ENCODE measurements around the gene RHOC. TPM values are rescaled to one million over a fixed set of nuclear protein-coding genes. Genes with fewer than 3 reads are reported as not detected.

RHOC gene
- total RNA-seq, 1 donor from 2014 or later: 50.4 TPM

GRCh38 chr1:112696578-112697314, 10.2 kb downstream of the RHOC start:
- H3K27me3 Mint-ChIP-seq (ENCODE audit: insufficient read depth): no peaks in the 10 kb centered on the region
- H3K36me3 Mint-ChIP-seq (ENCODE audit: low read depth): peaks cover 41% of the 10 kb centered on the region

GRCh38 chr1:112695276-112695675, 11.7 kb downstream of the RHOC start:
- no peak for DNase-seq (ENCODE audit: low spot score)
- intact Hi-C loops (cut with micrococcal nuclease): no loop called here
- Mint-ChIP-seq H3K27me3 (ENCODE audit: insufficient read depth) (no peaks in the 10 kb centered on the region), H3K27ac (no peak overlapping the region), H3K36me3 (ENCODE audit: low read depth) (peaks cover 39% of the 10 kb centered on the region), H3K4me3 (no peak overlapping the region), H3K4me1 (ENCODE audit: low read depth) (peaks cover 11% of the 10 kb centered on the region), H3K9me3 (no peaks in the 10 kb centered on the region)

More at GRCh38 chr1:112696578-112697314, 10.2 kb downstream of the RHOC start:
- Mint-ChIP-seq H3K27ac (no peak overlapping the region), H3K4me1 (ENCODE audit: low read depth) (peaks cover 26% of the 10 kb centered on the region), H3K4me3 (no peak overlapping the region), H3K9me3 (no peaks in the 10 kb centered on the region)
- DNase-seq (ENCODE audit: low spot score): no peak
- intact Hi-C loops (cut with micrococcal nuclease): no loop called here

- no peak overlapping the region for H3K4me3 Mint-ChIP-seq
- H3K36me3 Mint-ChIP-seq (ENCODE audit: low read depth): peaks cover 36% of the 10 kb centered on the region
- H3K4me1 Mint-ChIP-seq (ENCODE audit: low read depth): peaks cover 3% of the 10 kb centered on the region
- H3K9me3 Mint-ChIP-seq: no peaks in the 10 kb centered on the region
- no peaks in the 10 kb centered on the region for H3K27me3 Mint-ChIP-seq (ENCODE audit: insufficient read depth)
- no peak overlapping the region for H3K27ac Mint-ChIP-seq
- no peak for DNase-seq (ENCODE audit: low spot score)
- intact Hi-C loops (cut with micrococcal nuclease): no loop called here
Observed at GRCh38 chr1:112694363-112694929, 12.5 kb downstream of the RHOC start.

GRCh38 chr1:112693821-112694220, 13.1 kb downstream of the RHOC start:
- peaks cover 35% of the 10 kb centered on the region for H3K36me3 Mint-ChIP-seq (ENCODE audit: low read depth)
- no peaks in the 10 kb centered on the region for H3K9me3 Mint-ChIP-seq
- intact Hi-C loops (cut with micrococcal nuclease): no loop called here
- H3K4me3 Mint-ChIP-seq: no peak overlapping the region
- no peak for DNase-seq (ENCODE audit: low spot score)
- no peaks in the 10 kb centered on the region for H3K4me1 Mint-ChIP-seq (ENCODE audit: low read depth)
- no peak overlapping the region for H3K27ac Mint-ChIP-seq
- no peaks in the 10 kb centered on the region for H3K27me3 Mint-ChIP-seq (ENCODE audit: insufficient read depth)

- Mint-ChIP-seq H3K9me3 (no peaks in the 10 kb centered on the region), H3K4me3 (no peak overlapping the region), H3K4me1 (ENCODE audit: low read depth) (peaks cover 4% of the 10 kb centered on the region), H3K27me3 (ENCODE audit: insufficient read depth) (no peaks in the 10 kb centered on the region), H3K27ac (no peak overlapping the region), H3K36me3 (ENCODE audit: low read depth) (peaks cover 34% of the 10 kb centered on the region)
- no peak for DNase-seq (ENCODE audit: low spot score)
- intact Hi-C loops (cut with micrococcal nuclease): no loop called here
Observed at GRCh38 chr1:112692681-112693080, 14.2 kb downstream of the RHOC start.

GRCh38 chr1:112689842-112690237, 17.1 kb downstream of the RHOC start:
- intact Hi-C loops (cut with micrococcal nuclease): no loop called here
- Mint-ChIP-seq H3K27ac (no peak overlapping the region), H3K36me3 (ENCODE audit: low read depth) (peaks cover 28% of the 10 kb centered on the region), H3K9me3 (no peaks in the 10 kb centered on the region), H3K27me3 (ENCODE audit: insufficient read depth) (no peaks in the 10 kb centered on the region), H3K4me3 (no peak overlapping the region), H3K4me1 (ENCODE audit: low read depth) (peaks cover 6% of the 10 kb centered on the region)
- no peak for DNase-seq (ENCODE audit: low spot score)

GRCh38 chr1:112689196-112689841, 17.6 kb downstream of the RHOC start:
- Mint-ChIP-seq H3K4me1 (ENCODE audit: low read depth) (peaks cover 6% of the 10 kb centered on the region), H3K27ac (no peak overlapping the region), H3K27me3 (ENCODE audit: insufficient read depth) (no peaks in the 10 kb centered on the region), H3K36me3 (ENCODE audit: low read depth) (peaks cover 28% of the 10 kb centered on the region), H3K4me3 (no peak overlapping the region), H3K9me3 (no peaks in the 10 kb centered on the region)
- no peak for DNase-seq (ENCODE audit: low spot score)
- intact Hi-C loops (cut with micrococcal nuclease): no loop called here

- Mint-ChIP-seq H3K4me3 (no peak overlapping the region), H3K27me3 (ENCODE audit: insufficient read depth) (no peaks in the 10 kb centered on the region), H3K36me3 (ENCODE audit: low read depth) (peaks cover 28% of the 10 kb centered on the region), H3K4me1 (ENCODE audit: low read depth) (peaks cover 6% of the 10 kb centered on the region), H3K27ac (no peak overlapping the region), H3K9me3 (no peaks in the 10 kb centered on the region)
- DNase-seq (ENCODE audit: low spot score): no peak
- intact Hi-C loops (cut with micrococcal nuclease): no loop called here
Observed at GRCh38 chr1:112688781-112689193, 18.1 kb downstream of the RHOC start.

GRCh38 chr1:112687785-112688496, 19.0 kb downstream of the RHOC start:
- peaks cover 6% of the 10 kb centered on the region for H3K4me1 Mint-ChIP-seq (ENCODE audit: low read depth)
- no peaks in the 10 kb centered on the region for H3K27me3 Mint-ChIP-seq (ENCODE audit: insufficient read depth)
- H3K4me3 Mint-ChIP-seq: no peak overlapping the region
- intact Hi-C loops (cut with micrococcal nuclease): no loop called here
- H3K27ac Mint-ChIP-seq: no peak overlapping the region
- no peak for DNase-seq (ENCODE audit: low spot score)
- H3K9me3 Mint-ChIP-seq: no peaks in the 10 kb centered on the region
- peaks cover 28% of the 10 kb centered on the region for H3K36me3 Mint-ChIP-seq (ENCODE audit: low read depth)

GRCh38 chr1:112687361-112687760, 19.6 kb downstream of the RHOC start:
- H3K36me3 Mint-ChIP-seq (ENCODE audit: low read depth): peaks cover 27% of the 10 kb centered on the region
- intact Hi-C loops (cut with micrococcal nuclease): no loop called here
- H3K4me3 Mint-ChIP-seq: no peak overlapping the region
- no peaks in the 10 kb centered on the region for H3K27me3 Mint-ChIP-seq (ENCODE audit: insufficient read depth)
- H3K27ac Mint-ChIP-seq: no peak overlapping the region
- DNase-seq (ENCODE audit: low spot score): no peak
- H3K9me3 Mint-ChIP-seq: no peaks in the 10 kb centered on the region
- peaks cover 6% of the 10 kb centered on the region for H3K4me1 Mint-ChIP-seq (ENCODE audit: low read depth)

GRCh38 chr1:112686835-112687234, 20.1 kb downstream of the RHOC start:
- H3K27me3 Mint-ChIP-seq (ENCODE audit: insufficient read depth): no peaks in the 10 kb centered on the region
- no peaks in the 10 kb centered on the region for H3K9me3 Mint-ChIP-seq
- H3K4me1 Mint-ChIP-seq (ENCODE audit: low read depth): peaks cover 6% of the 10 kb centered on the region
- H3K36me3 Mint-ChIP-seq (ENCODE audit: low read depth): peaks cover 24% of the 10 kb centered on the region
- no peak for DNase-seq (ENCODE audit: low spot score)
- no peak overlapping the region for H3K4me3 Mint-ChIP-seq
- intact Hi-C loops (cut with micrococcal nuclease): no loop called here
- no peak overlapping the region for H3K27ac Mint-ChIP-seq

GRCh38 chr1:112686417-112686816, 20.5 kb downstream of the RHOC start:
- Mint-ChIP-seq H3K4me1 (ENCODE audit: low read depth) (peaks cover 6% of the 10 kb centered on the region), H3K9me3 (no peaks in the 10 kb centered on the region), H3K27ac (no peak overlapping the region), H3K4me3 (no peak overlapping the region), H3K27me3 (ENCODE audit: insufficient read depth) (no peaks in the 10 kb centered on the region), H3K36me3 (ENCODE audit: low read depth) (peaks cover 22% of the 10 kb centered on the region)
- no peak for DNase-seq (ENCODE audit: low spot score)
- intact Hi-C loops (cut with micrococcal nuclease): no loop called here

GRCh38 chr1:112685913-112686312, 21.0 kb downstream of the RHOC start:
- Mint-ChIP-seq H3K4me3 (no peak overlapping the region), H3K4me1 (ENCODE audit: low read depth) (peaks cover 6% of the 10 kb centered on the region), H3K9me3 (no peaks in the 10 kb centered on the region), H3K27me3 (ENCODE audit: insufficient read depth) (no peaks in the 10 kb centered on the region), H3K27ac (no peak overlapping the region), H3K36me3 (ENCODE audit: low read depth) (peaks cover 22% of the 10 kb centered on the region)
- DNase-seq (ENCODE audit: low spot score): no peak
- intact Hi-C loops (cut with micrococcal nuclease): no loop called here
